Lower lobe of right lung (tissue), 2 donors: ENCODE measurements around the gene ACSM6. TPM values are rescaled to one million over a fixed set of nuclear protein-coding genes. Genes with fewer than 3 reads are reported as not detected.
"Not testable (repeated sequence)": the region's sequence is repeated elsewhere in the genome, so short reads cannot be mapped to it uniquely, and the experiment has no call there.

ENCODE experiments used
- ATAC-seq, 2 donors: fragments of 200-7000 bp; cut with Tn5 transposase; one replicate each; pipeline ENCODE4 v1.9.1; 2020 to 2022; ENCODE audit warnings: mild to moderate bottlenecking in 2 of 2, moderate library complexity in 2 of 2
- DNase-seq: peaks from one replicate; pipeline ENCODE4 v3.0.0-alpha.2; 2020
- H3K27ac ChIP-seq: fragments of 200-600 bp; one replicate; pipeline ENCODE4 v1.8.0; 2022
- H3K27me3 ChIP-seq: fragments of 200-600 bp; one replicate; pipeline ENCODE4 v1.8.0; 2022; ENCODE audit warnings: low read depth
- H3K36me3 ChIP-seq: fragments of 200-600 bp; one replicate; pipeline ENCODE4 v1.8.0; 2022; ENCODE audit warnings: mild to moderate bottlenecking
- H3K4me1 ChIP-seq: fragments of 200-600 bp; one replicate; pipeline ENCODE4 v1.8.0; 2022
- H3K4me3 ChIP-seq: fragments of 200-600 bp; one replicate; pipeline ENCODE4 v1.8.0; 2022; ENCODE audit warnings: mild to moderate bottlenecking
- H3K9me3 ChIP-seq: fragments of 200-600 bp; one replicate; pipeline ENCODE4 v1.8.0; 2022
- intact Hi-C: fragments of 100-400 bp; cut with DNase I; formaldehyde crosslinking; loops from one replicate; pipeline ENCODE4 v1.11.0; 2022
- total RNA-seq: library from RNA; stranded (reverse); fragmentation: NEBNext Ultra II Directional; extraction: Animal tissue kit (Norgen Biotek cat#: 25700); gene quantifications from one replicate; pipeline ENCODE4 v1.2.1, GENCODE V29; 2021
- TF ChIP-seq, protein P1 (sequence below): fragments of 200-600 bp; IDR thresholded peaks from one replicate; pipeline ENCODE4 v1.8.0; 2022; ENCODE audit warnings: antibody characterized with exemption, mild to moderate bottlenecking
- donor health status: DM: no; HTN: yes; CAD: no; lungs with severe emphysema.

ACSM6 gene
- total RNA-seq, 1 donor from 2014 or later = not detected

DNA sequence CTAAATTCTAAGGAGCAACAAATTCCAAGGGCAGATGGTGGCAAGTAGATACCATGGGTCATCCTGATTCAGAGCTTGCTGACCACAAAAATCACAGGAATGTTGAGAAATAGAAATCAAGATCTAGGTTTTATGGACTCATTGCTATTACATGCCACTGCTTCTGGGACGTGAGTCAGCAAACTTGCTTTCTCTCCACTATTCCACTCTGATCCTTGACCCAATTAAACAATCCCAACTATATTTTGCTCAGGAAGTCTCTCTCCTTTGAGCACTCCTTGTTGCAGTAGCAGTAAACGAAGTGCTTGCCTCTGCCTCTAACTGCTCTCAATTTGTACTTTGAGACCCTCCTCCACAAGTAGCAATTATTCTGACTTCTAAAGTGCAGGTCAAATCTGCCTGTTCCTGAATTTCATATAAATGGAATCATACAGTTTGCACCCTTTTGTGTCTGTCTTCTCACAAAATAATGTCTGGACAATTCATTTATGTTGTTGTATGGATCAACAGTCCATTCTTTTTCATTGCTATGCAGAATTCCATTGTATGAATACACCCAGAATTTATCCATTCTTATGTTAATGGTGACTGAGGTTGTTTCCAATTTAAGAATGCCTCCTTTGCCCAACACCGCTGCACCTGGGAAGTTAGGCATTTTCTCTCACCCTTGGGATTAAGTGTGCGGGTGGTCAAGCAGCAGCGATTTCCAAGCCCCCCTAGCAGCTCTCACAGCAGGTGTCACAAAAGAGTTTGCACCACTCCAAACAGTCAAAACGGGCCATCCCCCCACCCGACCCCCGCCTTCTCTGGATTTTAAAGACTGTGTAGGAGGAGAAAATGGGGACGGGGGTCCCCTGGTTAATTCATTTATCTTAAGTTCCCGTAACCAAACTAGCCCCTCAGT is 35.9 kb downstream of the ACSM6 start:
- no peaks in the 10 kb centered on the region for H3K9me3 ChIP-seq
- intact Hi-C loops = no loop called here
- peak overlapping the region; percentile 55 for H3K4me3 ChIP-seq
- peak; percentile 45 to 71 for ATAC-seq
- H3K36me3 ChIP-seq = peaks cover 28% of the 10 kb centered on the region
- DNase-seq = no peak
- H3K4me1 ChIP-seq = peaks cover 16% of the 10 kb centered on the region
- H3K27ac ChIP-seq = peak overlapping the region; percentile 21
- TF ChIP-seq, protein P1, sequence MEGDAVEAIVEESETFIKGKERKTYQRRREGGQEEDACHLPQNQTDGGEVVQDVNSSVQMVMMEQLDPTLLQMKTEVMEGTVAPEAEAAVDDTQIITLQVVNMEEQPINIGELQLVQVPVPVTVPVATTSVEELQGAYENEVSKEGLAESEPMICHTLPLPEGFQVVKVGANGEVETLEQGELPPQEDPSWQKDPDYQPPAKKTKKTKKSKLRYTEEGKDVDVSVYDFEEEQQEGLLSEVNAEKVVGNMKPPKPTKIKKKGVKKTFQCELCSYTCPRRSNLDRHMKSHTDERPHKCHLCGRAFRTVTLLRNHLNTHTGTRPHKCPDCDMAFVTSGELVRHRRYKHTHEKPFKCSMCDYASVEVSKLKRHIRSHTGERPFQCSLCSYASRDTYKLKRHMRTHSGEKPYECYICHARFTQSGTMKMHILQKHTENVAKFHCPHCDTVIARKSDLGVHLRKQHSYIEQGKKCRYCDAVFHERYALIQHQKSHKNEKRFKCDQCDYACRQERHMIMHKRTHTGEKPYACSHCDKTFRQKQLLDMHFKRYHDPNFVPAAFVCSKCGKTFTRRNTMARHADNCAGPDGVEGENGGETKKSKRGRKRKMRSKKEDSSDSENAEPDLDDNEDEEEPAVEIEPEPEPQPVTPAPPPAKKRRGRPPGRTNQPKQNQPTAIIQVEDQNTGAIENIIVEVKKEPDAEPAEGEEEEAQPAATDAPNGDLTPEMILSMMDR = no peak
- H3K27me3 ChIP-seq = no peaks in the 10 kb centered on the region

DNA sequence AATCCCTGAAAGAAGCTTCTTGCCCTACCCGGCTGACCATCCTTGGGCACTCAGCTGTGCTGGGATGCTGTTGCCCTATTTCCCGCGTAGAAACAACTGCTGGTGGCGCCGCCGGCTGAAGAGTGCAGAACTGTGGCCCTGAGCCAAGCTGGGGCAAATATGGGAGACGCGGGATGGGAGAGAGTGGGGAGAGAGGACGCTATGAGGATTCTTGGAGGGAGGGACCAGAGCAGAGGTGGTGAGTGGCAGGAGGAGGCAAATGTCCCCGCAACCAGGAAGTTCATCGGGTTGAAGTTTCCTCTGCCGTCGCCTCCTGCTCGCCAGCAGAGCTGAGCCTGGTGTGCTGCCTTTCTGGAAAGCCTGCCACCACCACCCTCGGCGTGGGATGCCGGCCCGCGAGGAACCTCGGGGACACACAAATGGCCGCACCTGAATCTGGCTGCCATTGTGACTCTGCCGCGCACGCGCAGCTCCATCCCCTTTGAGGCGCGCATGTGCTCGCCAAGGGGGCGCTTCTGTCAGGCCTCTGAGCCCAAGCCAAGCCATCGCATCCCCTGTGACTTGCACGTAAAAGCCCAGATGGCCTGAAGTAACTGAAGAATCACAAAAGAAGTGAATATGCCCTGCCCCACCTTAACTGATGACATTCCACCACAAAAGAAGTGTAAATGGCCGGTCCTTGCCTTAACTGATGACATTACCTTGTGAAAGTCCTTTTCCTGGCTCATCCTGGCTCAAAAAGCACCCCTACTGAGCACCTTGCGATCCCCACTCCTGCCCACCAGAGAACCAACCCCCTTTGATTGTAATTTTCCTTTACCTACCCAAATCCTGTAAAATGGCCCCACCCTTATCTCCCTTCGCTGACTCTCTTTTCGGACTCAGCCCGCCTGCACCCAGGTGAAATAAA is 36.9 kb downstream of the ACSM6 start:
- Histone ChIP-seq H3K4me3 (peak overlapping the region; percentile 55), H3K27ac (peak overlapping the region; percentile 21), H3K4me1 (peaks cover 16% of the 10 kb centered on the region), H3K36me3 (peaks cover 38% of the 10 kb centered on the region)
- H3K27me3 ChIP-seq, intact Hi-C loops, H3K9me3 ChIP-seq: not testable (repeated sequence)
- DNase-seq (peak; percentile 67), ATAC-seq (peak; percentile 64 to 79)

DNA sequence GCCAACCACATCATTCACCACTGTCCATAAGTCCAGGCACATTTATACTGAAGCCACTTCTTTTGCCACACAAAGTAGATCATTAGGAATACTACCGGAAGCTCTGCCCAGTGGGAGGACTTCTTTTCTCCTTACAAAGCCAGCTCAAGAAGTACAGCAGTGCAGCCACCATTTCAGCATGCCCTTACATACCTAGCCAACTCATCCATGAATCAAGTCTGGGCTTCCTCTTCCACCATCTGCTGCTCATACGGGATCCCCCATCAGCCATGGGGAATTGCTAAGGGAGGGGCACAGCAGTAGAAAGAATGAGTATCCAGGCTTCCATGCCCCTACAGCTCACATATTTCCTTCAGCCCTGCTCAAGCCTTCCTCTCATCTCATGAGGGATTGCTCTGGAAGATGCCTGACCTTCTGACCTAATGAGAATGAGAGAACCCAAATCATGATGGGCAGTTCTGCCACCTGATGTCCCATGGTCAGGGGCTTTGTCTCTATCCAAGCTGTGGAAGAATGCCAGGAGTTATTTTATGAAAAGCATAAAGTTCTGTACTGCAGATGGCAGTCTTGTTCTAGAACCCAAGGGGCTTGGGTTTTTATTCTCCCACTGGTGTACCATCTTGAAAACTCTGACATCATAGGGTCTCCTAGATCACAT is 39.5 kb downstream of the ACSM6 start:
- H3K36me3 ChIP-seq = peaks cover 63% of the 10 kb centered on the region
- no peak for DNase-seq
- H3K9me3 ChIP-seq = no peaks in the 10 kb centered on the region
- no peak overlapping the region for H3K4me3 ChIP-seq
- H3K27ac ChIP-seq = no peak overlapping the region
- no peaks in the 10 kb centered on the region for H3K27me3 ChIP-seq
- no peak for ATAC-seq
- peaks cover 16% of the 10 kb centered on the region for H3K4me1 ChIP-seq
- intact Hi-C loops = no loop called here
- TF ChIP-seq, protein P1 = no peak

DNA sequence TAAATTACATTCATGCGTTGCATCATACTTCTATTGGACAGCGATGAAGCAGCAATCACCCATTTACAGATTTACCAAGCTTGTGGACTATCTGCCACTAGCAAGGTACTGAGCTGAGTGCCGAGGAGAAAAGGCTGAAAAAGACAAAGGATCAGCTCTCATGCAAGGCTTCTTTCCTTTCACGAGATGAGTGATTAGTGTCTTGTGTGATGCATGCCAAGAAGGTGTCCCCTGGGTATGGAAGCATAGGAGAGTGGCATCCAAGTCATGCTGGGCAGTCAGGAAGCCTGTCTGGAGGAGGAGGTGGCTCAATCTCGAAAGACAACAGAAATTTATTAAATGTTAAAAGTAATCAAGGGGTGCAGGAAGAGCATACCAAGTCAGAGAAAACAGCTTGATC is 40.9 kb downstream of the ACSM6 start:
- Histone ChIP-seq H3K27ac (no peak overlapping the region), H3K36me3 (peaks cover 66% of the 10 kb centered on the region), H3K4me1 (peaks cover 11% of the 10 kb centered on the region), H3K4me3 (no peak overlapping the region), H3K27me3 (no peaks in the 10 kb centered on the region), H3K9me3 (no peaks in the 10 kb centered on the region)
- ATAC-seq (no peak), DNase-seq (no peak)
- TF ChIP-seq, protein P1 = no peak
- intact Hi-C loops = no loop called here

DNA sequence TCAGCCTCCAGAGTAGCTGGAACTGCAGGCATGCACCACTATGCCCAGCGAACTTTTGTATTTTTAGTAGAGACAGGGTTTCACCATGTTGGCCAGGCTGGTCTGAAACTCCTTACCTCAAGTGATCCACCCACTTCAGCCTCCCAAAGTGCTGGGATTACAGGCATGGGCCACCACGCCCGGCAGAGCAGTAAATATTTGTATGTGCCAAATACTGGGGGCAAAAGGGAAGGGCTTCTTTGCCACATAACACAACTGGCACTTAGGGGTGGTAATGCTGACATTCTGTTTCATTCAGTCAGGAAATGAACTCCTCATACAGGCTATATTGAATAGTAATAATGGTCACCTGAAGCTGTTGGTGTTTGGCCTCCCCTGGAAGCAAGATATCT is 41.6 kb downstream of the ACSM6 start:
- Histone ChIP-seq H3K36me3 (peaks cover 74% of the 10 kb centered on the region), H3K9me3 (no peaks in the 10 kb centered on the region), H3K4me1 (peaks cover 3% of the 10 kb centered on the region), H3K27ac (no peak overlapping the region), H3K27me3 (no peaks in the 10 kb centered on the region), H3K4me3 (no peak overlapping the region)
- ATAC-seq (no peak), DNase-seq (no peak)
- intact Hi-C loops = no loop called here
- TF ChIP-seq, protein P1 = no peak
